Endothelial cell of umbilical vein (primary cell): Measurements from ENCODE around the gene TTYH3. TPM values are rescaled to one million over a fixed set of nuclear protein-coding genes. Genes with fewer than 3 reads are reported as not detected.

Source experiments
- BruUV-seq: library from RNA; stranded (reverse); fragments of 400-500 nt; replicated peaks from 2 replicates; lab custom pipeline; 2021; lab: Mats Ljungman, UMichigan
- CTCF ChIA-PET: fragments of 300-600, 350-600 bp; sonication (Branson Sonifier 250); formaldehyde crosslinking; loops from one replicate; lab custom pipeline; 2021; ENCODE audit warnings: antibody characterized with exemption, inconsistent platforms; lab: Charles Lee
- POLR2A ChIA-PET: fragments of 300-600, 350-600 bp; sonication (Branson Sonifier 250); formaldehyde crosslinking; loops from one replicate; lab custom pipeline; 2021; ENCODE audit warnings: antibody characterized with exemption, inconsistent platforms; lab: Charles Lee
- DNase-seq: peaks from one replicate; pipeline ENCODE4 v3.0.0-alpha.2; 2011; ENCODE audit warnings: low read depth, low spot score
- FAIRE-seq: peaks from 2 replicates; lab custom pipeline; 2011; peaks lifted over from hg19 to GRCh38; lab: Jason Lieb, UNC
- H2AFZ ChIP-seq: 2 replicates; pipeline ENCODE4 v1.6.0; 2012; ENCODE audit warnings: low read depth, low read length, control low read depth, inconsistent platforms
- H3K27ac ChIP-seq: 2 replicates; pipeline ENCODE4 v1.5.1; 2011; ENCODE audit warnings: low read depth, mild to moderate bottlenecking, control low read depth, low read length, moderate library complexity; ENCODE audit not compliant: insufficient read depth
- H3K27me3 ChIP-seq, 2 experiments: 2 replicates each; pipeline versions ENCODE4 v1.6.0 to v1.6.1; 2011; ENCODE audit warnings: low read length in 2 of 2, mixed read lengths in 1 of 2; ENCODE audit not compliant: control insufficient read depth in 2 of 2, insufficient read depth in 2 of 2
- H3K36me3 ChIP-seq, 2 experiments: 2 replicates in 1 of 2; 3 replicates in 1 of 2; pipeline ENCODE4 v1.5.1; 2011; ENCODE audit warnings: low read length in 2 of 2, mild to moderate bottlenecking in 1 of 2, moderate library complexity in 1 of 2; ENCODE audit not compliant: control insufficient read depth in 2 of 2, insufficient read depth in 2 of 2; ENCODE audit errors: extremely low read depth in 1 of 2
- H3K4me1 ChIP-seq: 3 replicates; pipeline ENCODE4 v1.5.1; 2011; ENCODE audit warnings: mild to moderate bottlenecking, low read length; ENCODE audit not compliant: control insufficient read depth, insufficient read depth; ENCODE audit errors: extremely low read depth
- H3K4me2 ChIP-seq: 2 replicates; pipeline ENCODE4 v1.6.1; 2011; ENCODE audit warnings: low read length, control low read depth, mixed read lengths; ENCODE audit not compliant: insufficient read depth
- H3K4me3 ChIP-seq, 3 experiments: fragments of 200-600 bp in 1 of 3; sonication (generic), shearing (Covaris generic) in 1 of 3; replicated peaks in 1 of 3; 2 replicates each; pipeline ENCODE4 v1.5.1; 2011 to 2016; ENCODE audit warnings: control low read depth in 3 of 3, low read length in 3 of 3, mild to moderate bottlenecking in 2 of 3, inconsistent platforms in 1 of 3, low read depth in 1 of 3, moderate library complexity in 1 of 3; ENCODE audit not compliant: insufficient read depth in 1 of 3
- H3K79me2 ChIP-seq: 2 replicates; pipeline ENCODE4 v1.6.0; 2012; ENCODE audit warnings: low read length, inconsistent platforms; ENCODE audit not compliant: control insufficient read depth, insufficient read depth
- H3K9ac ChIP-seq: replicated peaks from 2 replicates; pipeline ENCODE3; 2011; ENCODE audit warnings: low read length, control low read depth; ENCODE audit not compliant: insufficient read depth; ENCODE audit errors: extremely low read depth
- H3K9me1 ChIP-seq: replicated peaks from 3 replicates; pipeline ENCODE4 v1.6.0; 2011; ENCODE audit warnings: mild to moderate bottlenecking, low read length; ENCODE audit not compliant: control insufficient read depth, insufficient read depth; ENCODE audit errors: extremely low read depth
- H3K9me3 ChIP-seq: replicated peaks from 2 replicates; pipeline ENCODE4 v1.5.1; 2012; ENCODE audit warnings: low read length, inconsistent platforms; ENCODE audit not compliant: control insufficient read depth, insufficient read depth
- H4K20me1 ChIP-seq: replicated peaks from 2 replicates; pipeline ENCODE3; 2011; ENCODE audit warnings: mild to moderate bottlenecking, low read length; ENCODE audit not compliant: control insufficient read depth, insufficient read depth; ENCODE audit errors: extremely low read depth
- CTCF ChIP-seq, 2 donors: IDR thresholded peaks; 1 replicate in 1 of 2; 2 replicates in 1 of 2; pipeline ENCODE4 v1.5.1; 2011; ENCODE audit warnings: low read length in 2 of 2, mild to moderate bottlenecking in 2 of 2, moderate library complexity in 2 of 2, control low read depth in 1 of 2, inconsistent platforms in 1 of 2, low read depth in 1 of 2; ENCODE audit not compliant: insufficient read depth in 1 of 2; ENCODE audit errors: extremely low read depth in 1 of 2
- FOS ChIP-seq: IDR thresholded peaks from 2 replicates; pipeline ENCODE4 v1.6.1; 2011; ENCODE audit warnings: mild to moderate bottlenecking, low read length, moderate library complexity, borderline replicate concordance; ENCODE audit not compliant: insufficient read depth
- GATA2 ChIP-seq: IDR thresholded peaks from 2 replicates; pipeline ENCODE4 v1.7.0; 2011; ENCODE audit warnings: low read depth, mild to moderate bottlenecking, moderate library complexity, mixed read lengths, low read length; ENCODE audit not compliant: insufficient read length, insufficient read depth
- MAX ChIP-seq: IDR thresholded peaks from 2 replicates; pipeline ENCODE4 v1.6.1; 2011; ENCODE audit not compliant: insufficient read depth, insufficient read length
- MYC ChIP-seq: IDR thresholded peaks from one replicate; pipeline ENCODE4 v1.6.1; 2011; ENCODE audit warnings: mild to moderate bottlenecking, low read depth, low read length
- POLR2A ChIP-seq: IDR thresholded peaks from 2 replicates; pipeline ENCODE4 v1.6.1; 2012; ENCODE audit warnings: low read depth, mild to moderate bottlenecking, control low read depth, low read length
- POLR2AphosphoS5 ChIP-seq: IDR thresholded peaks from 2 replicates; pipeline ENCODE4 v1.6.1; 2012; ENCODE audit warnings: low read depth, mild to moderate bottlenecking, control low read depth, low read length, moderate library complexity; ENCODE audit not compliant: insufficient read depth
- dilution Hi-C: fragments of 300-500 bp; cut with MboI; formaldehyde crosslinking; loops from one replicate; pipeline ENCODE4 v1.15.0; 2019; ENCODE audit warnings: low sequenced_read_pairs; ENCODE audit not compliant: extremely low pct_ligation_motif_present
- intact Hi-C: fragments of 100-400 bp; cut with micrococcal nuclease; formaldehyde crosslinking; loops from one replicate; pipeline ENCODE4 v1.10.0; 2022
- polyA plus RNA-seq, 4 experiments: library from polyadenylated mRNA; depleted of rRNA in 3 of 4; stranded (reverse) in 3 of 4; unstranded in 1 of 4; fragments of >200 nt; gene quantifications; 2 replicates each; pipeline versions ENCODE4 v1.2.1 to v1.2.3, GENCODE V29; 2011 to 2012; ENCODE audit warnings: missing spikeins in 1 of 4
- total RNA-seq: library from RNA; stranded (reverse); gene quantifications from 2 replicates; pipeline ENCODE4 v1.2.3, GENCODE V29; 2021

Gene TTYH3
- total and polyA plus RNA-seq, 2 donors (not counting 3 experiments of a cell fraction or from before 2014, with no cell fraction given) = 143 to 280 TPM

DNA sequence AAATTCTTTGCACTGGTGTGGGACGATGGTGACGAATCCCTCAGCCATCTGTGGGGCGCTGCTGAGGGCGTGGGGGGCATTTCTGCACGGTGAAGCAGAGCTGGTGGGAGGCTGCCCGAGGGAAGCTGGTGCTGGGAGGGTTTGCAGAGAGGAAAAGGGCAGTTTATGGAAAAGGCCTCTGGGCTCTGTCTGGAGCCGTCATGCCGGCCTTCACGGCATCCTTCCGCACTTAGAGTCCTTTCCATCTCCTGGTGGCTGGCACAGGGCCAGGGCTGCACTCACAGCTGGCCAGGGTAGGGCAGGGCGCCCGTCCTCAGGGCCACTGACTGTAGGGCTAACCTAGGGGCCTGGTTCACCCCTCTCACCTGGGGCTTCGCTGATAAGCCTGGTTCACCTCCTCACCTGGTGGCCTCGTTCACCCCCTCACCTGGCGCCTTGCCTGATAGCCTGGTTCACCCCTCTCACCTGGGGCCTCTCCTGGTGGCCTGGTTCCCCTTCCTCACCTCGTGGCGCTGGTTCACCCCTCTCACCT is 55.6 kb downstream of the TTYH3 start:
- BruUV-seq = no TSS peak
- no peak overlapping the region for H3K4me3 ChIP-seq
- DNase-seq = no peak
- H3K9me3 ChIP-seq = no peaks in the 10 kb centered on the region
- H4K20me1 ChIP-seq = no peaks in the 10 kb centered on the region
- H3K4me2 ChIP-seq = no peak overlapping the region
- no peaks in the 10 kb centered on the region for H3K79me2 ChIP-seq
- no peak overlapping the region for H3K27ac ChIP-seq
- dilution Hi-C loops = no loop called here
- no peaks in the 10 kb centered on the region for H3K36me3 ChIP-seq
- ChIA-PET POLR2A (no interaction called here), CTCF (interaction anchor here (1.1 kb wide), 1 partner anchor 23 kb away, joined by 3 read pairs; no protein-coding TSS in a partner anchor)
- peaks cover 20 to 26% of the 10 kb centered on the region in 2 experiments for H3K27me3 ChIP-seq
- FAIRE-seq = peak; percentile 26
- TF ChIP-seq GATA2 (no peak), MAX (no peak), MYC (no peak), POLR2AphosphoS5 (no peak), POLR2A (no peak), CTCF (IDR thresholded peaks at IDR 0.05; ENCODE audit: extremely low read depth in 1 of 2, insufficient read depth in 1 of 2, low read depth in 1 of 2, low read length in 2 of 2) (no peak), FOS (no peak)
- peaks cover 3% of the 10 kb centered on the region for H3K4me1 ChIP-seq
- H2AFZ ChIP-seq = no peak overlapping the region
- no peaks in the 10 kb centered on the region for H3K9me1 ChIP-seq
- intact Hi-C loops = no loop called here
- no peak overlapping the region for H3K9ac ChIP-seq
